Heart left ventricle (tissue), 16 donors: Measurements from ENCODE around the gene CRYBG1. TPM values are rescaled to one million over a fixed set of nuclear protein-coding genes. Genes with fewer than 3 reads are reported as not detected.

Experiments
- ATAC-seq, 4 donors: fragments of 200-7000 bp; cut with Tn5 transposase; one replicate each; pipeline ENCODE4 v1.9.1; 2020 to 2022; ENCODE audit warnings: moderate library complexity in 4 of 4, mild to moderate bottlenecking in 3 of 4, moderate number of reproducible peaks in 1 of 4
- DNase-seq, 5 donors: peaks; one replicate each; pipeline ENCODE4 v3.0.0-alpha.2; 2020
- H3K27ac ChIP-seq, 12 donors: fragments of 200-600 bp; sonication (generic) in 4 of 12; one replicate each; pipeline versions ENCODE4 v1.5.0 to v1.8.0; 2016 to 2022; ENCODE audit warnings: mild to moderate bottlenecking in 2 of 12
- H3K27me3 ChIP-seq, 9 donors: fragments of 200-600 bp; sonication (generic) in 2 of 9; one replicate each; pipeline versions ENCODE4 v1.5.1 to v1.8.0; 2016 to 2022; ENCODE audit warnings: mild to moderate bottlenecking in 3 of 9
- H3K36me3 ChIP-seq, 9 donors: fragments of 200-600 bp; sonication (generic) in 2 of 9; one replicate each; pipeline versions ENCODE4 v1.5.0 to v1.8.0; 2018 to 2022; ENCODE audit warnings: mild to moderate bottlenecking in 2 of 9
- H3K4me1 ChIP-seq, 12 donors: fragments of 200-600 bp; sonication (generic) in 4 of 12; one replicate each; pipeline versions ENCODE4 v1.5.0 to v1.8.0; 2016 to 2022; ENCODE audit warnings: mild to moderate bottlenecking in 3 of 12
- H3K4me3 ChIP-seq, 12 donors: fragments of 200-600 bp; sonication (generic) in 4 of 12; one replicate each; pipeline versions ENCODE4 v1.5.0 to v1.8.0; 2017 to 2022; ENCODE audit warnings: mild to moderate bottlenecking in 9 of 12, moderate library complexity in 4 of 12
- H3K9me3 ChIP-seq, 12 donors: fragments of 200-600 bp; sonication (generic) in 4 of 12; one replicate each; pipeline versions ENCODE4 v1.5.0 to v1.8.0; 2016 to 2022; ENCODE audit warnings: mild to moderate bottlenecking in 1 of 12
- CTCF ChIP-seq, 12 donors: fragments of 200-600 bp; sonication (generic) in 4 of 12; IDR thresholded peaks; one replicate each; pipeline versions ENCODE4 v1.5.0 to v1.8.0; 2018 to 2022; ENCODE audit warnings: antibody characterized with exemption in 12 of 12, mild to moderate bottlenecking in 5 of 12
- POLR2A ChIP-seq, 2 donors: fragments of 450-650 bp; IDR thresholded peaks; one replicate each; pipeline ENCODE4 v1.6.1; 2017; ENCODE audit warnings: antibody characterized with exemption in 2 of 2, mild to moderate bottlenecking in 2 of 2, moderate library complexity in 2 of 2
- WGBS, 4 donors: extraction: QIAGEN DNeasy Blood & Tissue Kit in 2 of 4; methylation state at CpG; one replicate each; pipeline versions ENCODE4 v1.1.5 to v1.1.7; 2013 to 2018; 5-methylcytosine and 5-hydroxymethylcytosine counted together
- intact Hi-C, 10 donors: fragments of 100-400 bp; cut with DNase I; formaldehyde crosslinking; loops; one replicate each; pipeline versions ENCODE4 v1.11.1 to v1.14.2; 2022
- polyA plus RNA-seq, 2 donors: library from polyadenylated mRNA; stranded (reverse); fragments of 200-250 nt; gene quantifications; one replicate each; pipeline ENCODE4 v1.2.3, GENCODE V29; 2013
- total RNA-seq, 9 donors: library from RNA; depleted of rRNA in 2 of 9; stranded (reverse); fragments of >200 nt in 2 of 9; fragmentation: NEBNext Ultra II Directional in 3 of 9; extraction: Animal tissue kit (Norgen Biotek cat#: 25700) in 3 of 9; gene quantifications; one replicate each; pipeline versions ENCODE4 v1.1.0 to v1.2.4, GENCODE V29; 2016 to 2023
- donor health status: ischemic (EF 13 %, LVEDD 7.1; RV severe dilation, severe dysfunction).
- donor health status: healthy with polysubstance abuse.
- donor health status: DM: no; HTN: yes; CAD: no.
- donor health status: DM: no; HTN: no; CAD: no.
- donor health status: ischemic (EF 25% LVEDD 6.9; RV normal size, moderate dysfunction).
- donor health status: ischemic (EF 25% LVEDD 5.7; RV mildly dilated, moderate dysfunction).
- donor health status: healthy.
- donor health status: DM: yes; HTN: yes; CAD: no.
- donor health status: ischemic (EF 35%, LVEDD 5.7; RV mildly dilated, moderate dysfunction).
- donor health status: nonischemic (EF 11% LVEDD 7.7; RV severe dilation, severe dysfunction).
- donor health status: DM: yes; HTN: yes; CAD: no.
- donor health status: PGD.
- donor health status: ischemic (EF 29% LVEDD 5.4; RV normal size, mild dysfunction).
- donor health status: nonischemic (EF 23%, LVEDD 6.1; RV moderate dilation, normal function).

The CRYBG1 gene
- total and polyA plus RNA-seq, 11 donors = 0.42 to 17.7 (median 1.5) TPM

- H3K27me3 ChIP-seq = peaks cover 0 to under 1% (median 0%) of the 10 kb centered on the region in 9 donors
- TF ChIP-seq POLR2A (IDR thresholded peaks at IDR 0.05) (no peak), CTCF (IDR thresholded peaks at IDR 0.05) (no peak)
- no peaks in the 10 kb centered on the region for H3K36me3 ChIP-seq
- H3K4me3 ChIP-seq = no peak overlapping the region
- H3K4me1 ChIP-seq = no peaks in the 10 kb centered on the region
- intact Hi-C loops = no loop called here
- H3K9me3 ChIP-seq = no peaks in the 10 kb centered on the region
- ATAC-seq (no peak), DNase-seq (no peak)
- 78 to 81% (median 79%) methylated on average over 2 of the region's 2 CpGs for WGBS, 4 donors
- H3K27ac ChIP-seq = no peak overlapping the region
These were observed 23.1 kb downstream of the CRYBG1 start for GRCh38 chr6:106383573-106383972.

GRCh38 chr6:106385530-106385929 lies 25.0 kb downstream of the CRYBG1 start:
- Histone ChIP-seq H3K4me3 (no peak overlapping the region), H3K4me1 (no peaks in the 10 kb centered on the region), H3K9me3 (no peaks in the 10 kb centered on the region), H3K27ac (no peak overlapping the region), H3K36me3 (no peaks in the 10 kb centered on the region), H3K27me3 (peaks cover 0 to 10% (median 0%) of the 10 kb centered on the region in 9 donors)
- intact Hi-C loops = no loop called here
- TF ChIP-seq POLR2A (IDR thresholded peaks at IDR 0.05) (no peak), CTCF (IDR thresholded peaks at IDR 0.05) (no peak)
- no peak for ATAC-seq
- 82 to 87% (median 84%) methylated on average over 6 of the region's 6 CpGs for WGBS, 4 donors
- DNase-seq = no peak

- intact Hi-C loops = no loop called here
- peak overlapping the region in 1 of 12 donors; percentile 34 for H3K27ac ChIP-seq
- H3K9me3 ChIP-seq = no peaks in the 10 kb centered on the region
- TF ChIP-seq POLR2A (IDR thresholded peaks at IDR 0.05) (no peak), CTCF (IDR thresholded peaks at IDR 0.05) (no peak)
- ATAC-seq (no peak), DNase-seq (no peak)
- H3K36me3 ChIP-seq = no peaks in the 10 kb centered on the region
- WGBS, 4 donors = 71 to 82% (median 80%) methylated on average over 3 of the region's 3 CpGs
- H3K27me3 ChIP-seq = peaks cover 0 to 23% (median 2%) of the 10 kb centered on the region in 9 donors
- H3K4me1 ChIP-seq = no peaks in the 10 kb centered on the region
- no peak overlapping the region for H3K4me3 ChIP-seq
These were observed 27.4 kb downstream of the CRYBG1 start for GRCh38 chr6:106387875-106388274.

- 61 to 71% (median 68%) methylated on average over 1 of the region's 1 CpG for WGBS, 4 donors
- Histone ChIP-seq H3K4me1 (no peaks in the 10 kb centered on the region), H3K27me3 (peaks cover 0 to 30% (median 7%) of the 10 kb centered on the region in 9 donors), H3K27ac (peak overlapping the region in 1 of 12 donors; percentile 21), H3K36me3 (no peaks in the 10 kb centered on the region), H3K4me3 (no peak overlapping the region), H3K9me3 (no peaks in the 10 kb centered on the region)
- ATAC-seq = no peak
- TF ChIP-seq POLR2A (IDR thresholded peaks at IDR 0.05) (no peak), CTCF (IDR thresholded peaks at IDR 0.05) (no peak)
- intact Hi-C loops = no loop called here
- DNase-seq = no peak
These were observed 29.6 kb downstream of the CRYBG1 start for GRCh38 chr6:106390088-106390487.
